ENCODE data around the gene TSPAN13. TPM values are rescaled to one million over a fixed set of nuclear protein-coding genes. Genes with fewer than 3 reads are reported as not detected.

TSPAN13 gene
- polyA plus RNA-seq, 1 donor (not counting 4 experiments of a cell fraction or from before 2014, with no cell fraction given), result 21.6 TPM

- DNase-seq (ENCODE audit: low read depth, low spot score), result peak; percentile 53
Measured at GRCh38 chr7:16739863-16740622, 13.5 kb upstream of the TSPAN13 start.

GRCh38 chr7:16740623-16740953 lies 13.0 kb upstream of the TSPAN13 start:
- H3K4me1 ChIP-seq (ENCODE audit: control insufficient read depth, extremely low read depth, insufficient read depth, low read length), result peaks cover 16% of the 10 kb centered on the region
- no peaks in the 10 kb centered on the region for H3K9me1 ChIP-seq (ENCODE audit: control insufficient read depth, extremely low read depth, insufficient read depth, low read length)
- no peaks in the 10 kb centered on the region for H3K36me3 ChIP-seq (ENCODE audit: control insufficient read depth in 2 of 2, extremely low read depth in 1 of 2, insufficient read depth in 2 of 2, low read length in 2 of 2)
- TF ChIP-seq, protein P1, sequence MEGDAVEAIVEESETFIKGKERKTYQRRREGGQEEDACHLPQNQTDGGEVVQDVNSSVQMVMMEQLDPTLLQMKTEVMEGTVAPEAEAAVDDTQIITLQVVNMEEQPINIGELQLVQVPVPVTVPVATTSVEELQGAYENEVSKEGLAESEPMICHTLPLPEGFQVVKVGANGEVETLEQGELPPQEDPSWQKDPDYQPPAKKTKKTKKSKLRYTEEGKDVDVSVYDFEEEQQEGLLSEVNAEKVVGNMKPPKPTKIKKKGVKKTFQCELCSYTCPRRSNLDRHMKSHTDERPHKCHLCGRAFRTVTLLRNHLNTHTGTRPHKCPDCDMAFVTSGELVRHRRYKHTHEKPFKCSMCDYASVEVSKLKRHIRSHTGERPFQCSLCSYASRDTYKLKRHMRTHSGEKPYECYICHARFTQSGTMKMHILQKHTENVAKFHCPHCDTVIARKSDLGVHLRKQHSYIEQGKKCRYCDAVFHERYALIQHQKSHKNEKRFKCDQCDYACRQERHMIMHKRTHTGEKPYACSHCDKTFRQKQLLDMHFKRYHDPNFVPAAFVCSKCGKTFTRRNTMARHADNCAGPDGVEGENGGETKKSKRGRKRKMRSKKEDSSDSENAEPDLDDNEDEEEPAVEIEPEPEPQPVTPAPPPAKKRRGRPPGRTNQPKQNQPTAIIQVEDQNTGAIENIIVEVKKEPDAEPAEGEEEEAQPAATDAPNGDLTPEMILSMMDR (optimal IDR thresholded peaks at IDR 0.05 in 1 of 3, IDR thresholded peaks at IDR 0.05 in 1 of 3, conservative IDR thresholded peaks at IDR 0.05 in 1 of 3; ENCODE audit: extremely low read depth in 1 of 3, insufficient read depth in 2 of 3, low read length in 3 of 3), result no peak
- no peak for TF ChIP-seq EZH2 (IDR thresholded peaks at IDR 0.05; ENCODE audit: low read length)
- no peak overlapping the region for H3K27ac ChIP-seq (ENCODE audit: control insufficient read depth, insufficient read depth, low read length)
- H2AFZ ChIP-seq (ENCODE audit: control insufficient read depth, low read length), result no peak overlapping the region
- H3K79me2 ChIP-seq (ENCODE audit: control insufficient read depth, insufficient read depth, low read length), result no peaks in the 10 kb centered on the region
- H4K20me1 ChIP-seq (ENCODE audit: control insufficient read depth, extremely low read depth, insufficient read depth, low read length), result no peaks in the 10 kb centered on the region
- dilution Hi-C loops (cut with MboI; ENCODE audit: extremely low pct_ligation_motif_present, low sequenced_read_pairs), result no loop called here
- H3K9ac ChIP-seq (ENCODE audit: control insufficient read depth, extremely low read depth, insufficient read depth, low read length), result no peak overlapping the region
- H3K4me2 ChIP-seq (ENCODE audit: control insufficient read depth, extremely low read depth, insufficient read depth, low read depth, low read length), result no peak overlapping the region
- no peaks in the 10 kb centered on the region for H3K9me3 ChIP-seq (ENCODE audit: control insufficient read depth, low read depth, low read length)
- DNase-seq (ENCODE audit: low read depth, low spot score), result no peak
- no peaks in the 10 kb centered on the region for H3K27me3 ChIP-seq (ENCODE audit: control insufficient read depth, extremely low read depth, insufficient read depth, low read length)
- no peak for FAIRE-seq
- no peak overlapping the region for H3K4me3 ChIP-seq (ENCODE audit: control insufficient read depth in 2 of 3, extremely low read depth in 1 of 3, insufficient read depth in 2 of 3, low read depth in 1 of 3, low read length in 3 of 3)

More at GRCh38 chr7:16739863-16740622, 13.5 kb upstream of the TSPAN13 start:
- no peaks in the 10 kb centered on the region for H3K79me2 ChIP-seq (ENCODE audit: control insufficient read depth, insufficient read depth, low read length)
- no peak overlapping the region for H2AFZ ChIP-seq (ENCODE audit: control insufficient read depth, low read length)
- H3K9me1 ChIP-seq (ENCODE audit: control insufficient read depth, extremely low read depth, insufficient read depth, low read length), result no peaks in the 10 kb centered on the region
- dilution Hi-C loops (cut with MboI; ENCODE audit: extremely low pct_ligation_motif_present, low sequenced_read_pairs), result no loop called here
- no peaks in the 10 kb centered on the region for H4K20me1 ChIP-seq (ENCODE audit: control insufficient read depth, extremely low read depth, insufficient read depth, low read length)
- H3K27ac ChIP-seq (ENCODE audit: control insufficient read depth, insufficient read depth, low read length), result no peak overlapping the region
- no peak overlapping the region for H3K9ac ChIP-seq (ENCODE audit: control insufficient read depth, extremely low read depth, insufficient read depth, low read length)
- no peaks in the 10 kb centered on the region for H3K9me3 ChIP-seq (ENCODE audit: control insufficient read depth, low read depth, low read length)
- no peak for TF ChIP-seq EZH2 (IDR thresholded peaks at IDR 0.05; ENCODE audit: low read length)
- TF ChIP-seq, protein P1 (optimal IDR thresholded peaks at IDR 0.05 in 1 of 3, IDR thresholded peaks at IDR 0.05 in 1 of 3, conservative IDR thresholded peaks at IDR 0.05 in 1 of 3; ENCODE audit: extremely low read depth in 1 of 3, insufficient read depth in 2 of 3, low read length in 3 of 3), result no peak
- H3K4me1 ChIP-seq (ENCODE audit: control insufficient read depth, extremely low read depth, insufficient read depth, low read length), result peaks cover 16% of the 10 kb centered on the region
- no peak overlapping the region for H3K4me3 ChIP-seq (ENCODE audit: control insufficient read depth in 2 of 3, extremely low read depth in 1 of 3, insufficient read depth in 2 of 3, low read depth in 1 of 3, low read length in 3 of 3)
- no peaks in the 10 kb centered on the region for H3K36me3 ChIP-seq (ENCODE audit: control insufficient read depth in 2 of 2, extremely low read depth in 1 of 2, insufficient read depth in 2 of 2, low read length in 2 of 2)
- H3K4me2 ChIP-seq (ENCODE audit: control insufficient read depth, extremely low read depth, insufficient read depth, low read depth, low read length), result no peak overlapping the region
- peak; percentile 63 for FAIRE-seq
- no peaks in the 10 kb centered on the region for H3K27me3 ChIP-seq (ENCODE audit: control insufficient read depth, extremely low read depth, insufficient read depth, low read length)
